Tibial nerve (tissue), 3 donors: ENCODE data around the gene RPL3.

Source experiments
- CTCF ChIP-seq, 5 experiments: fragments of 200-600 bp in 3 of 5; fragments of 450-650 bp in 2 of 5; sonication (generic) in 3 of 5; IDR thresholded peaks; one replicate each; pipeline ENCODE4 v1.5.1; 2016 to 2019; ENCODE audit warnings: antibody characterized with exemption in 5 of 5, mild to moderate bottlenecking in 3 of 5, moderate library complexity in 2 of 5
- POLR2A ChIP-seq, 2 donors: fragments of 450-650 bp; IDR thresholded peaks; one replicate each; pipeline ENCODE4 v1.6.1; 2017; ENCODE audit warnings: antibody characterized with exemption in 2 of 2, mild to moderate bottlenecking in 2 of 2, moderate library complexity in 2 of 2

- TF ChIP-seq CTCF (IDR thresholded peaks at IDR 0.05) (no peak), POLR2A (IDR thresholded peaks at IDR 0.05) (no peak)
Observed at GRCh38 chr22:39277142-39277607, 42.2 kb downstream of the RPL3 start.
